GM18505 (cell line): ENCODE results near the gene NRG2.

Experiments
- ATAC-seq: cut with Tn5 transposase; IDR thresholded peaks from one replicate; pipeline ENCODE4 v1.9.1; 2021; ENCODE audit not compliant: unreplicated experiment
- POLR2A ChIP-seq: IDR thresholded peaks from 4 replicates; pipeline ENCODE4 v1.6.1; 2011; ENCODE audit warnings: borderline replicate concordance; ENCODE audit not compliant: insufficient read depth, insufficient read length; ENCODE audit errors: extremely low read depth

NRG2 gene

DNA sequence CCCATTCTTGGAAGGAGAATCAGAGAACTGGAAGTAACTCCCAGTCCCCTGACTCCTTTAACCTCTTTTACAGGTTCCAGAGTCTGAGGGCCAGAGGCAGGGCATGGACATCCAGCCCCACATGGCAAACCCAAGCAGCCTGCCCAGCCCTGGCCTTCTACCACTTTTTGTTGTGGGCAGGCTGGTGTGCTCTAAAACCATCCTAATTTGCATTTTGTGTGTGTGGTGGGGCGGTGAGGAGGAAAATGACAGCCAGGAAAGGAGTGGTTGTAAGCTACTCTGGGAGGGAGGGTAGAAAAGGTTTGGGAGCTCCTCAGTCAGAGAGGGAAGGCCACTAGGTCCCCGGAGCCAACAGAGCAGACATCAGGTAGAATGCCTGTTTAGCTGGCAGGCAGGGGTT, 156.9 kb downstream of the NRG2 start:
- ATAC-seq: no peak
- no peak for TF ChIP-seq POLR2A

DNA sequence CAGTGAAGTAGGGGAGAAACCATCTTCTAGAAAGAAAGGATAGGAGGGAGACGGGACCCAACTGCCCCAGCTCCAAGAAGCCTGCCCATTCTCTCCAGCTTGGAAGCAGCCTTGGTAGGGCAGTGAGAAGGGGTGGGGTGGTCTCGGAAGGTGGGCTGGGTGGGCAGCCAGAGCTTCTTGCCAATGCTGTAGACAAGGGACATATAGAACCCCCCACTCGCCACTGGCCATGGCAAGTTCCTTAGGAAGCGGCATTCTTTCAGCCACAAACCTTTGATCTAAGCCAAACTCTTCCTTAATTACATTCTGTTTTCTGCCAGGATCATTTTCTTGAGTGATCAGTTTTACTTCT, 157.3 kb downstream of the NRG2 start:
- no peak for TF ChIP-seq POLR2A
- no peak for ATAC-seq

GRCh38 chr5:139885172-139885856, 157.8 kb downstream of the NRG2 start:
- TF ChIP-seq POLR2A: no peak
- no peak for ATAC-seq

DNA sequence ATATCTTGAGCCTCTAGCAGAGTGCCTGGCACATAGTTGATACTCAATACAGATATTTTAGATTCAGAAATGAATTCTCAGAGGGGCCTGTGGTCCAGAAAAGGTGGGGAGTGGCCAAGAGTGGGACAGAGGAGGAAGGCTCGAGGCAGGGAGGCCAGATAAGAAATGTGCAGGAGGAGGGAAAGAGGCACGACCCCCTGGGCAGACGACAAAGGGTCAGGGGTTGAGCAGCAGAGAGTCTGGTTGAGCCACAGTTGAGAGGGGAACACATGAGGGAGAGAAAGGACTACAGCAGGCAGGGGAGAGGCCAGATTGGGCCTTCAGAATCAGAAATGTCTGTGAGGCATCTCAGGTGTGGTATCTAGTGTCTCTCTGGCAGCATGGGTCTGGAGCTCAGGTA, 158.4 kb downstream of the NRG2 start:
- no peak for TF ChIP-seq POLR2A
- ATAC-seq: no peak

GRCh38 chr5:139884144-139884543, 159.0 kb downstream of the NRG2 start:
- no peak for ATAC-seq
- no peak for TF ChIP-seq POLR2A

GRCh38 chr5:139882961-139883539, 160.0 kb downstream of the NRG2 start:
- ATAC-seq: no peak

GRCh38 chr5:139882316-139882715, 160.8 kb downstream of the NRG2 start:
- TF ChIP-seq POLR2A: no peak
- no peak for ATAC-seq

More at GRCh38 chr5:139882961-139883539, 160.0 kb downstream of the NRG2 start:
- TF ChIP-seq POLR2A: no peak

DNA sequence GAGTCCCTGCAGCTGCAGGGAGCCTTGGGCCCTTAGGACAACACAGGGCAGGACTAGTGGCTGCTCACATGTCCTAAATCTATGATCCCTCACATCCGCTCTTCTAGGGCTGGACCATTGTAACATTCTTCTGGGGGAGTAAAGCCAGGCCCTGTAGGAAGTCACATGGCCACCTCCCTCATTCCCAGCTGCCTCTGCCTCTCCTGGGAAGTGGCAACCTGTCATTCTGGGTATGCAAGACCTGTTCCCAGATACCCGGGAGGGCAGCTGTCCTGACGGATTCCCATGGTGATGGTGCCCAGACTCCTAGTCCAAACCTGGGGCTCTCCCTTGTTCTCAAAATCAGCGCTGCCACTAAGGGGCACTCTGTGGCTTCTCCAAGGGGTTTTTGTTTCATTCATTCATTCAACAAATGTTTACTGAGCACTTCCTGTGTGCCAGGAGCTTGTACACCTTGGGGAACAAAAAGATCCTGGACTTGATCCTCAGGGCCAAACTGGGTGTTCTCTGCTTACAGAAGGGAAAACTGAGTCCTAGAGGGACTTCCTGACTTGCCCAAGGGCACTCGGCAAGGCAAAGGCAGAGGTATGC, 161.9 kb downstream of the NRG2 start:
- TF ChIP-seq POLR2A: no peak

GRCh38 chr5:139880416-139881142, 162.5 kb downstream of the NRG2 start:
- no peak for ATAC-seq
- TF ChIP-seq POLR2A: no peak

More for the DNA sequence above, 161.9 kb downstream of the NRG2 start:
- ATAC-seq: no peak

- ATAC-seq: no peak
Observed at GRCh38 chr5:139878093-139878492, 165.0 kb downstream of the NRG2 start.

GRCh38 chr5:139877129-139877597, 165.9 kb downstream of the NRG2 start:
- TF ChIP-seq POLR2A: no peak
- no peak for ATAC-seq

More at GRCh38 chr5:139878093-139878492, 165.0 kb downstream of the NRG2 start:
- no peak for TF ChIP-seq POLR2A

GRCh38 chr5:139875957-139876356, 167.1 kb downstream of the NRG2 start:
- TF ChIP-seq POLR2A: no peak
- no peak for ATAC-seq
